Measurements from ENCODE around the gene AFF1. TPM values are rescaled to one million over a fixed set of nuclear protein-coding genes. Genes with fewer than 3 reads are reported as not detected.
"Not testable (repeated sequence)": the region's sequence is repeated elsewhere in the genome, so short reads cannot be mapped to it uniquely, and the experiment has no call there.

Gene AFF1
- total RNA-seq, 4 donors from 2014 or later: 89.4 to 138 (median 103) TPM

DNA sequence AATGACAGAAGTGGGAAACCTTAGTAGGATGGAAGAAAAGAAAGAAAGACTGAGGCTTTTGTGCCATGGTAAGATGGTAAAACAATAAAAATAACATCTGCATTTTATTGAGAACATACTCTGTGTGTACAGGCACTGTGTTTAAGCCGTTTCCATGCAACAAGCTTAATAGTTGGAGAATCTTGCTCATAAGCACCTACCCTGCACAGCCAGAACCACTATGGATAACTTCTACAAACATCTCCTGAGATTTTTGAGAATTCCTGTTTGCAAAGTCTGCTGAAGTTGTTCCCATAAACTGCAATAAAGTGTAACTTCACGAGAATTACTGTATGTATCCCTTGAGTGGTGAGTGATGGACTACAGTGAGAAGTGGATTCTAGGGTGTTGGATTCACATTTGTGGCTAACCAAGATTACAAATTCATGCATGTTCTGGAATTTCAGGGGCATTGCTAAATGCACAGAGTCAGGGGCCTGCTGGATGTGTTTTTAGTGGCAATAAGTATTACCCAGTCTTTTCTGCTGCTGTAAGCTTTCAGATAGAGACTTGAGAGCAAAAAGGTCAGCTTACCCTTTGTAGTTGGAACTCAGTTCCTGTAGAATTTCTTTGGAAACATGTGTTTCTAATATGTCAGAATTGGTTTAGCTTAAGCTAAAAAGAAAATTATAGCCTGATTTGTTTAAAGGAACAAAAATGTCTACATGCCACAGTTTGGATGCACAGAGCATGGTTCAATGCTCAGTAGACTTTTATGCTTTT is 132.5 kb downstream of the AFF1 start:
- DNase-seq (ENCODE audit: low spot score) (no peak), ATAC-seq (ENCODE audit: low FRiP score) (no peak)
- TF ChIP-seq, protein P1, sequence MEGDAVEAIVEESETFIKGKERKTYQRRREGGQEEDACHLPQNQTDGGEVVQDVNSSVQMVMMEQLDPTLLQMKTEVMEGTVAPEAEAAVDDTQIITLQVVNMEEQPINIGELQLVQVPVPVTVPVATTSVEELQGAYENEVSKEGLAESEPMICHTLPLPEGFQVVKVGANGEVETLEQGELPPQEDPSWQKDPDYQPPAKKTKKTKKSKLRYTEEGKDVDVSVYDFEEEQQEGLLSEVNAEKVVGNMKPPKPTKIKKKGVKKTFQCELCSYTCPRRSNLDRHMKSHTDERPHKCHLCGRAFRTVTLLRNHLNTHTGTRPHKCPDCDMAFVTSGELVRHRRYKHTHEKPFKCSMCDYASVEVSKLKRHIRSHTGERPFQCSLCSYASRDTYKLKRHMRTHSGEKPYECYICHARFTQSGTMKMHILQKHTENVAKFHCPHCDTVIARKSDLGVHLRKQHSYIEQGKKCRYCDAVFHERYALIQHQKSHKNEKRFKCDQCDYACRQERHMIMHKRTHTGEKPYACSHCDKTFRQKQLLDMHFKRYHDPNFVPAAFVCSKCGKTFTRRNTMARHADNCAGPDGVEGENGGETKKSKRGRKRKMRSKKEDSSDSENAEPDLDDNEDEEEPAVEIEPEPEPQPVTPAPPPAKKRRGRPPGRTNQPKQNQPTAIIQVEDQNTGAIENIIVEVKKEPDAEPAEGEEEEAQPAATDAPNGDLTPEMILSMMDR (IDR thresholded peaks at IDR 0.05): no peak

DNA sequence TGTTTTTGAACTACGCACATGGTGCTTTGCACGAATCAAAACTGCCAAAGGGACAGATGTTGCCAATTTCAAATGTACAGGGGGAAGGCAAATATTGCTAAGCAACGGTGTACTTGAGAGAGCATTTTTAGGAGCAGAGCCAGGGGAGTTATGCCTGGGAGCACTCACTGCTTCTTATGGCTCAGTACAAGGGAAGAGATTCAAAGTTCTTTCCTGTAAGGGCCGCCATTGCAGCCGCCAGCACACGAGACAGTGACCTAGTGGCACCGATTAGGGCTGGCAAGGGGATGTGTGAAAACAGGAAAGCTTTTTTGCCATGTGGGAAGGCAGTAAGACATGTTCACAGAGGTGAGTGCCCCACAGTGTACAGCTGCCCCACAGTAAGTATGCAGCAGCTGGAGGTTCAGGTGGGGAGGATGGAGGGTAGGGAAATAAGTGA is 133.8 kb downstream of the AFF1 start:
- ATAC-seq (ENCODE audit: low FRiP score) (no peak), DNase-seq (ENCODE audit: low spot score) (no peak)
- TF ChIP-seq, protein P1 (IDR thresholded peaks at IDR 0.05): no peak

DNA sequence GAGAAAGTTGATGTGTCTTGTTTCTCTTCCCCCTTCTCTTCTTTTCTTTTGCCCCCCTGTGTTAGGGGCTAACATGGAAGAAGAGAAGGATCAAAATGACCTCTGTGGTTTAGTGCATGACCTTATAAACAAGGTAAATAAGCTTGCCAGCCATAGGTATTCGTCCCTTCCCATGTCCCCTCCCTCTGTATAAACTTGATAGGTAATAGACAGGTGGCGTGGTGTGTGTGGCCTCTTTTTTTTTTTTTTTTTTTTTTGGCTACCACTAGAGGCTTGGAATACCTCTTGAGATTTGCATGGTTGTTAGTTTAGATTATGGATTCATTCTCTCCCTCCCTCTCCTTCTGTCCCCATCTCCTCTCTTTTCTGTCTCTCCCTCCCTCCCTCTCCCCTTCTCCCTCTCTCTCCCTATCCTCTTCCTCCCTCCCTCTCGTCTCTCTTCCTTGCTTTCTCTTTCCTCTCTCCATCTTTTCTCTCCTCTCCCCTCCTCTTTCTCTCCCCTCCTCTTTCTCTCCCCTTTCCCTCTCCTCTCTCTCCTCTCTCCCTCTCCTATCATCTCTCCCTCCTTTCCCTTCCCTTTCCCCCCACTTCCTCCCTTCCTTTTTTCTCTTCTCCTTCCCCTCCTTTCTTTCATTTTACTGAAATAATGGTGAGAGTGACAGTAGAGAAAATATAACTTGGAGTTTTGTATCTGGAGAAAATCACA is 134.4 kb downstream of the AFF1 start:
- DNase-seq (ENCODE audit: low spot score) (no peak), ATAC-seq (ENCODE audit: low FRiP score) (no peak)
- TF ChIP-seq, protein P1 (IDR thresholded peaks at IDR 0.05): no peak

DNA sequence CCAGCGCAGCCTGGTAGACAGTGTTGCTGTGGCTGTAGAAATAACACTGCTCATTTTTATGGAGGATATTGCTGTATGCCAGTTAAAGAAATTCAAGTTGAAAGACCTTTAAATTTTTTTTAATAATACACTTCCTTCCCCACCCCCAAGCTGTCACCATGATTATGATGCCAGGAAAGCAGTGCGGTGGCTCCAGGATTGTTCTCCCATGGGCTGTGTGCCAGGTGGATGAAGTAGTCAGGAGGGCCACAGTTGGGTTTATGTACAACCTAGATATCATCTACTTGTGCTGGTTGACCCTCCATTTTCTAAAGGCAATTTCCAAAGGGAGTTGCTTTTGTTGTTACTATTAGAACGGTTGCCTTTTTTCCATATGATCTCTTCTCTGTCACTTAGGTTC is 136.6 kb downstream of the AFF1 start:
- DNase-seq (ENCODE audit: low spot score): no peak
- no peak for ATAC-seq (ENCODE audit: low FRiP score)
- TF ChIP-seq, protein P1 (IDR thresholded peaks at IDR 0.05): no peak

DNA sequence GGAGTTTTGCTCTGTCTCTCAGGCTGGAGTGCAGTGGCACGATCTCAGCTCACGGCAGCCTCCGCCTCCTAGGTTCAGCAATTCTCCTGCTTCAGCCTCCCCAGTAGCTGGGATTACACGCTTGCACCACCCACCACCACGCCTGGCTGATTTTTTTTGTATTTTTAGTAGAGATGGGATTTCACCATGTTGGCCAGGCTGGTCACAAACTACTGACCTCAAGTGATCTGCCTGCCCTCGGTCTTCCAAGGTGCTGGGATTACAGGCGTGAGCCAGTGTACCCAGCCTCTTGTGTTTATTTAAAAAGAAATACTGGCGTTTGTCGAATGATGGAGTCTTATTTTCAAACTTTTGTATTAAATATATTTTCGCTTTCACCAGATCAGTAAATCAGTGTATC is 137.7 kb downstream of the AFF1 start:
- not testable (repeated sequence) for DNase-seq (ENCODE audit: low spot score); ATAC-seq (ENCODE audit: low FRiP score)

DNA sequence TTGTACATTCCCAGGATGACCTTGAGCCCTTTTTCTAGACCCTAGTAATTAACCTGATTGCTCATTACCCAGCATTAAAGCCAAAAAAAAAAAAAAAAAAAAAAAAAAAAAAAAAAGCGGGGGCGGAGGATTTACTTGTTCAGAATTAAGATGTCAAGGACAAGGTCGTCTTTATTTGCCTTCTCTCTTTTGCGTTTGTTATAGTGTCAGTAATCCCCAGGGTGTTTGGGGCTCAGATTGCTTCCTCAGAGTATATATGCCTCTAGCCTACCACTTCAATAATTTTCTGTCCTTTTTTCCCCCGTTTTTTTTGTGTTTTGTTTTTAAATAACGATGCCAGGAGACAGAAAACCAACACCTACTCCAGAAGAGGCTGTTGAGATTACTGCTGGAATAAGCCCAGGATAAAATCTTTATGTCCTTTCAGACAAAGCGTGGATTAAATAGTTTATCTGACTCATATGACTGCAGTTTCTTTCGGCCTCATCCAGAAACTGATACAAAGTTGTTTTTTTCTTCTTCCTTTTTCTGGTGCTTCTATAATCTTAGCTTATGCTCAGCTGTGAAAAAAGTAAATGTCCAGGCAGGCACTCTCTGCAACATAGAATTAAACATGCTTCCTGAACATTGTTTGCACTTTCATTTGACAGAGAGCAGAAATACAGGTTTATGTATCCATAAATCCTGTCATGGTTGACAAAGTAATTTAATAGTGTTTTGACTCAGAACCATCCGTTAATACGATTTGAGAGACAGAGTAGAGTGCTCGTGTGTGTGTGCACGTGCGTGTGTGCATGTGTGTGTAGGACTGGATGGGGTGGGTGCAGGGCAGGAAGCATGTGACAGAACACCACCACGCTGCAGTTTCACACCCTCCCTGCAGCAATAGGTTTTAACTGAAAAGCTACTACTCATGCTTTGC is 138.6 kb downstream of the AFF1 start:
- ATAC-seq (ENCODE audit: low FRiP score): no peak
- DNase-seq (ENCODE audit: low spot score): no peak
- TF ChIP-seq, protein P1 (IDR thresholded peaks at IDR 0.05): no peak

DNA sequence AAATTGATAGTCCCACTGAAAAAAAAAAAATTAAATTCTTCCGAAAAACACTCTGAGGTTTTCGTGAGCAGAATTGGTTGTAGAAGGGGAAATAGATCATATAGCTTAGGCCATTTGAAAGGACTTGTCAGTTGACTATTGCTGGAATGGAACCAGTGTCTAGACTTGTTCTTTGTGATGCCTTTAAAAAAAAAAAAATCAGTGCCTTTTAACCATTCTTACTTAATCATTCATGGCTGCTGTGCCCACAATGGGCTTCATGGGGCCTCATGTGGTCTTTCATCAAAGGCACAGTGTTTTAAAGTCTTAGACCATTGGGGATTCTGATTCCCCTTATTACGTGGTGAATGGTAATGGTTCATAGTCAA is 139.3 kb downstream of the AFF1 start:
- TF ChIP-seq, protein P1 (IDR thresholded peaks at IDR 0.05): no peak

More for the DNA sequence above, 139.3 kb downstream of the AFF1 start:
- no peak for ATAC-seq (ENCODE audit: low FRiP score)
- no peak for DNase-seq (ENCODE audit: low spot score)
